Dermis microvascular lymphatic vessel endothelial cell (primary cell): ENCODE results near the gene NAE1. TPM values are rescaled to one million over a fixed set of nuclear protein-coding genes. Genes with fewer than 3 reads are reported as not detected.
A peak's percentile ranks its signal among the peaks of the same experiment; 100 is the strongest.
"Not testable (repeated sequence)": the region's sequence is repeated elsewhere in the genome, so short reads cannot be mapped to it uniquely, and the experiment has no call there.

Experiments
- DNase-seq, 2 donors: peaks; one replicate each; pipeline versions ENCODE4 v3.0.0 to v3.0.0-alpha.2; 2010; ENCODE audit warnings: low read depth in 2 of 2
- total RNA-seq: library from RNA; depleted of rRNA; stranded (reverse); fragments of >200 nt; gene quantifications from 2 replicates; pipeline ENCODE4 v1.2.1, GENCODE V29; 2014

NAE1 gene
- total RNA-seq, 1 donor from 2014 or later = 44.3 TPM

- no peak for DNase-seq
Measured at GRCh38 chr16:66802159-66802558, 28.6 kb downstream of the NAE1 start.

GRCh38 chr16:66801320-66802105 lies 29.3 kb downstream of the NAE1 start, which contains the start of gene TERB1:
Gene TERB1 (minus strand): TSS chr16:66801584. CDS start chr16:66796798, 4,786 bp downstream.
- DNase-seq = no peak

- DNase-seq = no peak
Measured at GRCh38 chr16:66800856-66801255, 29.9 kb downstream of the NAE1 start.

- no peak for DNase-seq
Measured at GRCh38 chr16:66798161-66798560, 32.6 kb downstream of the NAE1 start.

GRCh38 chr16:66793984-66794383 lies 36.8 kb downstream of the NAE1 start:
- DNase-seq = not testable (repeated sequence)

GRCh38 chr16:66790130-66790733 lies 40.5 kb downstream of the NAE1 start:
- DNase-seq = no peak

- no peak for DNase-seq
Measured at GRCh38 chr16:66787427-66787826, 43.3 kb downstream of the NAE1 start.

- no peak for DNase-seq
Measured at GRCh38 chr16:66786551-66786950, 44.2 kb downstream of the NAE1 start.

- no peak for DNase-seq
Measured at GRCh38 chr16:66776457-66776856, 54.3 kb downstream of the NAE1 start.

- DNase-seq = peak in 1 of 2 donors; percentile 4
Measured at GRCh38 chr16:66774981-66775380, 55.8 kb downstream of the NAE1 start.

- no peak for DNase-seq
Measured at GRCh38 chr16:66758086-66758485, 72.7 kb downstream of the NAE1 start.

GRCh38 chr16:66754819-66755218 lies 76.0 kb downstream of the NAE1 start:
- no peak for DNase-seq

GRCh38 chr16:66754211-66754610 lies 76.6 kb downstream of the NAE1 start:
- no peak for DNase-seq

- no peak for DNase-seq
Measured at GRCh38 chr16:66752958-66753357, 77.8 kb downstream of the NAE1 start.

Other genes with a start within 250 kb of the NAE1 start
- gene CMTM3, start 226.3 kb downstream of the NAE1 start, total RNA-seq = 21.8 and 35.8 TPM in 2 replicates
- 9.4 and 12.4 TPM in 2 replicates for gene CMTM4, start 134.2 kb downstream of the NAE1 start, total RNA-seq
- 98.4 and 101 TPM in 2 replicates for gene DYNC1LI2, start 79.4 kb downstream of the NAE1 start, total RNA-seq
- gene TERB1, start 29.4 kb downstream of the NAE1 start, total RNA-seq = under 0.01 TPM in 1 of 2 replicates, not detected in the other
- not detected in 2 replicates for gene CA7, start 13.4 kb upstream of the NAE1 start, total RNA-seq
- gene PDP2, start 49.5 kb upstream of the NAE1 start, total RNA-seq = 5.1 and 7.5 TPM in 2 replicates
- not detected in 2 replicates for gene CDH16, start 87.9 kb upstream of the NAE1 start, total RNA-seq
- gene RRAD, start 94.6 kb upstream of the NAE1 start, total RNA-seq = 0.25 and 1.0 TPM in 2 replicates
- 135 and 156 TPM in 2 replicates for gene CIAO2B, start 103.4 kb upstream of the NAE1 start, total RNA-seq
- gene CES2, start 104.5 kb upstream of the NAE1 start, total RNA-seq = 13.1 and 16.2 TPM in 2 replicates
- not detected in 2 replicates for gene CES3, start 130.3 kb upstream of the NAE1 start, total RNA-seq
- 1.0 and 1.6 TPM in 2 replicates for gene CES4A, start 157.6 kb upstream of the NAE1 start, total RNA-seq
- gene CBFB, start 198.2 kb upstream of the NAE1 start, total RNA-seq = 44.8 and 51.1 TPM in 2 replicates